Measurements from ENCODE around the gene DCC. TPM values are rescaled to one million over a fixed set of nuclear protein-coding genes. Genes with fewer than 3 reads are reported as not detected.

DCC gene
- total RNA-seq, 3 donors from 2014 or later (not counting 1 experiment from before 2014, with no cell fraction given), result not detected

GRCh38 chr18:52897611-52898484 lies 557.9 kb downstream of the DCC start:
- Histone ChIP-seq H3K4me3 (ENCODE audit: low read length) (no peak overlapping the region), H3K9me3 (ENCODE audit: control insufficient read depth, insufficient read depth, low read length) (no peaks in the 10 kb centered on the region), H3K27ac (ENCODE audit: low read length) (no peak overlapping the region), H3K4me1 (ENCODE audit: control insufficient read depth, insufficient read depth, low read length) (no peaks in the 10 kb centered on the region), H3K36me3 (ENCODE audit: control insufficient read depth, insufficient read depth, low read length) (no peaks in the 10 kb centered on the region), H3K27me3 (ENCODE audit: control insufficient read depth, insufficient read depth, low read length) (no peaks in the 10 kb centered on the region)
- Mint-ChIP-seq H3K36me3 (no peaks in the 10 kb centered on the region), H3K4me1 (no peaks in the 10 kb centered on the region), H3K27ac (no peak overlapping the region), H3K9me3 (peaks cover 3 to 6% of the 10 kb centered on the region in 2 donors), H3K27me3 (ENCODE audit: low read depth in 2 of 2) (no peaks in the 10 kb centered on the region), H3K4me3 (no peak overlapping the region)
- no peak for TF ChIP-seq CTCF (IDR thresholded peaks at IDR 0.05)
- DNase-seq (no peak), ATAC-seq (no peak)
- intact Hi-C loops (cut with micrococcal nuclease), result no loop called here
- 87% methylated on average over 4 of the region's 5 CpGs for WGBS (ENCODE audit: insufficient coverage)

GRCh38 chr18:52898485-52899058 lies 558.6 kb downstream of the DCC start:
- Mint-ChIP-seq H3K27ac (no peak overlapping the region), H3K27me3 (ENCODE audit: low read depth in 2 of 2) (no peaks in the 10 kb centered on the region), H3K4me1 (no peaks in the 10 kb centered on the region), H3K9me3 (peaks cover 3 to 6% of the 10 kb centered on the region in 2 donors), H3K36me3 (no peaks in the 10 kb centered on the region), H3K4me3 (no peak overlapping the region)
- no peak overlapping the region for H3K27ac ChIP-seq (ENCODE audit: low read length)
- 62% methylated on average over 2 of the region's 3 CpGs for WGBS (ENCODE audit: insufficient coverage)
- no peak overlapping the region for H3K4me3 ChIP-seq (ENCODE audit: low read length)
- H3K4me1 ChIP-seq (ENCODE audit: control insufficient read depth, insufficient read depth, low read length), result no peaks in the 10 kb centered on the region
- intact Hi-C loops (cut with micrococcal nuclease), result no loop called here
- DNase-seq (no peak), ATAC-seq (no peak)
- H3K27me3 ChIP-seq (ENCODE audit: control insufficient read depth, insufficient read depth, low read length), result no peaks in the 10 kb centered on the region
- no peak for TF ChIP-seq CTCF (IDR thresholded peaks at IDR 0.05)
- no peaks in the 10 kb centered on the region for H3K36me3 ChIP-seq (ENCODE audit: control insufficient read depth, insufficient read depth, low read length)
- no peaks in the 10 kb centered on the region for H3K9me3 ChIP-seq (ENCODE audit: control insufficient read depth, insufficient read depth, low read length)

- TF ChIP-seq CTCF (IDR thresholded peaks at IDR 0.05), result no peak
- Mint-ChIP-seq H3K4me1 (no peaks in the 10 kb centered on the region), H3K36me3 (no peaks in the 10 kb centered on the region), H3K27me3 (ENCODE audit: low read depth in 2 of 2) (no peaks in the 10 kb centered on the region), H3K27ac (no peak overlapping the region), H3K4me3 (no peak overlapping the region), H3K9me3 (no peaks in the 10 kb centered on the region)
- Histone ChIP-seq H3K4me1 (ENCODE audit: control insufficient read depth, insufficient read depth, low read length) (no peaks in the 10 kb centered on the region), H3K27me3 (ENCODE audit: control insufficient read depth, insufficient read depth, low read length) (no peaks in the 10 kb centered on the region), H3K27ac (ENCODE audit: low read length) (no peak overlapping the region), H3K9me3 (ENCODE audit: control insufficient read depth, insufficient read depth, low read length) (no peaks in the 10 kb centered on the region), H3K4me3 (ENCODE audit: low read length) (no peak overlapping the region), H3K36me3 (ENCODE audit: control insufficient read depth, insufficient read depth, low read length) (no peaks in the 10 kb centered on the region)
- DNase-seq (no peak), ATAC-seq (no peak)
- 81% methylated on average over 2 of the region's 3 CpGs for WGBS (ENCODE audit: insufficient coverage)
- intact Hi-C loops (cut with micrococcal nuclease), result no loop called here
These were observed 562.2 kb downstream of the DCC start for GRCh38 chr18:52902188-52902587.
